HepG2 (cell line): ENCODE results near the gene JPH4. TPM values are rescaled to one million over a fixed set of nuclear protein-coding genes. Genes with fewer than 3 reads are reported as not detected.
A peak's percentile ranks its signal among the peaks of the same experiment; 100 is the strongest.

ENCODE experiments used
- BRF2 ChIP-seq: sonication (generic); formaldehyde crosslinking; IDR thresholded peaks from 2 replicates; pipeline ENCODE4 v1.8.1; 2022; ENCODE audit warnings: mild to moderate bottlenecking, missing genetic modification reagents
- CEBPZ ChIP-seq: IDR thresholded peaks from 2 replicates; pipeline ENCODE4 v1.6.1; 2012; ENCODE audit warnings: low read length, improper control_type of control experiment
- ETV5 ChIP-seq: IDR thresholded peaks from 2 replicates; pipeline ENCODE4 v1.6.1; 2018; ENCODE audit warnings: missing biosample characterization, missing genetic modification reagents, inconsistent platforms, borderline replicate concordance
- FOXK1 ChIP-seq: sonication (generic); formaldehyde crosslinking; IDR thresholded peaks from 2 replicates; pipeline ENCODE4 v1.4.0; 2020; ENCODE audit warnings: low read depth, missing genetic modification reagents, borderline replicate concordance
- HNRNPH1 ChIP-seq: fragments of 200-400 bp; formaldehyde crosslinking; optimal IDR thresholded peaks from 2 replicates; pipeline ENCODE3; 2017; ENCODE audit warnings: mild to moderate bottlenecking, low read depth, low read length
- MYNN ChIP-seq: sonication (generic); formaldehyde crosslinking; IDR thresholded peaks from 2 replicates; pipeline ENCODE4 v1.4.0; 2020; ENCODE audit warnings: mild to moderate bottlenecking, low read depth, missing genetic modification reagents
- NCOA1 ChIP-seq: sonication (generic); formaldehyde crosslinking; IDR thresholded peaks from 2 replicates; pipeline ENCODE4 v1.9.0; 2021; ENCODE audit warnings: missing genetic modification reagents
- PATZ1 ChIP-seq: sonication (generic); formaldehyde crosslinking; IDR thresholded peaks from 2 replicates; pipeline ENCODE4 v1.4.0; 2020; ENCODE audit warnings: missing genetic modification reagents
- TP53 ChIP-seq: sonication (generic); formaldehyde crosslinking; conservative IDR thresholded peaks from 2 replicates; pipeline ENCODE4 v1.4.0; 2020; ENCODE audit warnings: missing genetic modification reagents
- ZBTB40 ChIP-seq, 2 experiments: fragments of 450-650 bp in 1 of 2; sonication (generic) in 1 of 2; formaldehyde crosslinking in 1 of 2; IDR thresholded peaks; 2 replicates each; pipeline versions ENCODE4 v1.6.1 to v1.8.0; 2016 to 2022; ENCODE audit warnings: antibody characterized with exemption in 1 of 2, mild to moderate bottlenecking in 1 of 2, missing genetic modification reagents in 1 of 2
- ZNF83 ChIP-seq: sonication (generic); formaldehyde crosslinking; IDR thresholded peaks from 2 replicates; pipeline ENCODE4 v1.4.0; 2020; ENCODE audit warnings: missing genetic modification reagents, mild to moderate bottlenecking, borderline replicate concordance
- polyA plus RNA-seq, 8 experiments: library from polyadenylated mRNA; depleted of rRNA in 3 of 8; stranded (reverse) in 7 of 8; unstranded in 1 of 8; fragments of >200 nt; fragmentation: Illumina TruSeq in 4 of 8; extraction: Trizol in 4 of 8; gene quantifications; 2 replicates each; pipeline versions ENCODE4 v1.2.1 to v1.2.3, GENCODE V29; 2011 to 2016; ENCODE audit warnings: low read depth in 4 of 8, missing spikeins in 1 of 8, mixed read lengths in 1 of 8; ENCODE audit not compliant: insufficient read depth in 1 of 8
- total RNA-seq, 5 experiments: library from RNA; depleted of rRNA; stranded (reverse); fragments of >200 nt; fragmentation: Illumina TruSeq; extraction: Trizol; gene quantifications; 2 replicates each; pipeline ENCODE4 v1.2.3, GENCODE V29; 2016; ENCODE audit warnings: low read depth in 1 of 5

Gene JPH4
- total and polyA plus RNA-seq, 2 of the 13 experiments (the other 11 are each of a cell fraction or from before 2014, with no cell fraction given), result 0.08 to 0.22 TPM

- TF ChIP-seq NCOA1 (CRISPR knock-in tag) (no peak), HNRNPH1 (no peak), PATZ1 (CRISPR knock-in tag) (no peak), ETV5 (CRISPR knock-in tag) (no peak), ZBTB40 (IDR thresholded peaks at IDR 0.05) (no peak), ZBTB40 (CRISPR knock-in tag; IDR thresholded peaks at IDR 0.05) (0 out of 2 replicates have a peak, but pooled peaks have one; percentile 21), CEBPZ (no peak), MYNN (CRISPR knock-in tag) (no peak), FOXK1 (CRISPR knock-in tag) (no peak), BRF2 (CRISPR knock-in tag) (no peak), TP53 (CRISPR knock-in tag) (no peak), ZNF83 (no peak)
Observed at GRCh38 chr14:23544511-23545447, 33.8 kb downstream of the JPH4 start (continued).
